NCI-H69 (cell line): ENCODE data around the gene CERT1.

Experiments
- DNase-seq: peaks from one replicate; lab custom pipeline; 2025; lab: John Stamatoyannopoulos, UW

Gene CERT1

GRCh38 chr5:75473463-75473862, 38.0 kb downstream of the CERT1 start:
- no peak for DNase-seq

- DNase-seq = no peak
These were observed 38.5 kb downstream of the CERT1 start for GRCh38 chr5:75472973-75473372.

- no peak for DNase-seq
These were observed 40.2 kb downstream of the CERT1 start for GRCh38 chr5:75471193-75471592.

GRCh38 chr5:75469017-75469416, 42.4 kb downstream of the CERT1 start:
- no peak for DNase-seq

- no peak for DNase-seq
These were observed 42.8 kb downstream of the CERT1 start for GRCh38 chr5:75468593-75468992.

- DNase-seq = no peak
These were observed 45.3 kb downstream of the CERT1 start for GRCh38 chr5:75466006-75466716.

- peak; percentile 85 for DNase-seq
These were observed 45.9 kb downstream of the CERT1 start for GRCh38 chr5:75465480-75465879.

- DNase-seq = peak; percentile 53
These were observed 47.7 kb downstream of the CERT1 start for GRCh38 chr5:75463726-75464125.

GRCh38 chr5:75461679-75462078, 49.8 kb downstream of the CERT1 start:
- peak; percentile 24 for DNase-seq

GRCh38 chr5:75460942-75461610, 50.4 kb downstream of the CERT1 start:
- DNase-seq = peak; percentile 92

GRCh38 chr5:75460532-75460931, 50.9 kb downstream of the CERT1 start:
- DNase-seq = peak; percentile 48

GRCh38 chr5:75457691-75458090, 53.7 kb downstream of the CERT1 start:
- no peak for DNase-seq

- no peak for DNase-seq
These were observed 54.3 kb downstream of the CERT1 start for GRCh38 chr5:75457161-75457560.

- DNase-seq = no peak
These were observed 61.4 kb downstream of the CERT1 start for GRCh38 chr5:75450069-75450468.

- DNase-seq = no peak
These were observed 65.4 kb downstream of the CERT1 start for GRCh38 chr5:75446068-75446467.

GRCh38 chr5:75441560-75441959, 69.9 kb downstream of the CERT1 start:
- DNase-seq = no peak

GRCh38 chr5:75439276-75439675, 72.2 kb downstream of the CERT1 start:
- DNase-seq = no peak

GRCh38 chr5:75438722-75439121, 72.7 kb downstream of the CERT1 start:
- DNase-seq = no peak

GRCh38 chr5:75435096-75435495, 76.3 kb downstream of the CERT1 start:
- DNase-seq = no peak

- no peak for DNase-seq
These were observed 77.5 kb downstream of the CERT1 start for GRCh38 chr5:75433814-75434506.

- no peak for DNase-seq
These were observed 97.2 kb downstream of the CERT1 start for GRCh38 chr5:75414241-75414640.

GRCh38 chr5:75412111-75412990, 99.1 kb downstream of the CERT1 start:
- DNase-seq = peak; percentile 7
